ENCODE results near the gene HCLS1.

HCLS1 gene

DNA sequence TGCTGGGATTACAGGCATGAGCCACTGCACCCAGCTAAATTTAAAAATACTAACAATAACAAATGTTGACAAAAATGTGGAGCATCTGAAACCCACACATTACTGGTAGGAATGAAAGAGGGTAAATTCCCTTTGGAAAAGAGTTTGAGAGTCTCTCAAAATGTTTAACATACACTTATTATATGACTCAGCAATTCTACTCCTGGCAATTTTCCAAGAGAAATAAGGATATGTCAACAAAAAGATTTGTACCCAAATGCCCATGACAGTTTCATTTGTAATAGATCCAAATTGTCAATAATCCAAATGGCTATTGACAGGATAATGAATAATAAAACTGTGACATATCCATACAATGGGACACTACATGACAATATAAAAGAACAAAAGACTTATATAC, 9.0 kb downstream of the HCLS1 start:
- no peaks in the 10 kb centered on the region for H3K9me3 ChIP-seq (ENCODE audit: insufficient read depth, low read depth, low read length)
- no peak overlapping the region for H3K4me3 ChIP-seq (ENCODE audit: low read length, poor library complexity, severe bottlenecking)
- H3K27me3 ChIP-seq (ENCODE audit: insufficient read depth, low read length, poor library complexity, severe bottlenecking) = no peaks in the 10 kb centered on the region
- H4K20me1 ChIP-seq (ENCODE audit: insufficient read depth, low read length, poor library complexity, severe bottlenecking) = no peaks in the 10 kb centered on the region
- no peaks in the 10 kb centered on the region for H3K9me2 ChIP-seq (replicated peaks; ENCODE audit: low read depth, low read length)
- H3K9ac ChIP-seq (ENCODE audit: low read depth, low read length, poor library complexity, severe bottlenecking) = no peak overlapping the region
- no peak overlapping the region for H3K4me2 ChIP-seq (ENCODE audit: low read depth, low read length, poor library complexity, severe bottlenecking)
- no peaks in the 10 kb centered on the region for H3F3A ChIP-seq (ENCODE audit: low read depth)
- no peak overlapping the region for H2AFZ ChIP-seq (ENCODE audit: low read length)
- peaks cover 15% of the 10 kb centered on the region for H3K4me1 ChIP-seq (ENCODE audit: insufficient read depth, low read length, poor library complexity, severe bottlenecking)
- TF ChIP-seq, protein P1, sequence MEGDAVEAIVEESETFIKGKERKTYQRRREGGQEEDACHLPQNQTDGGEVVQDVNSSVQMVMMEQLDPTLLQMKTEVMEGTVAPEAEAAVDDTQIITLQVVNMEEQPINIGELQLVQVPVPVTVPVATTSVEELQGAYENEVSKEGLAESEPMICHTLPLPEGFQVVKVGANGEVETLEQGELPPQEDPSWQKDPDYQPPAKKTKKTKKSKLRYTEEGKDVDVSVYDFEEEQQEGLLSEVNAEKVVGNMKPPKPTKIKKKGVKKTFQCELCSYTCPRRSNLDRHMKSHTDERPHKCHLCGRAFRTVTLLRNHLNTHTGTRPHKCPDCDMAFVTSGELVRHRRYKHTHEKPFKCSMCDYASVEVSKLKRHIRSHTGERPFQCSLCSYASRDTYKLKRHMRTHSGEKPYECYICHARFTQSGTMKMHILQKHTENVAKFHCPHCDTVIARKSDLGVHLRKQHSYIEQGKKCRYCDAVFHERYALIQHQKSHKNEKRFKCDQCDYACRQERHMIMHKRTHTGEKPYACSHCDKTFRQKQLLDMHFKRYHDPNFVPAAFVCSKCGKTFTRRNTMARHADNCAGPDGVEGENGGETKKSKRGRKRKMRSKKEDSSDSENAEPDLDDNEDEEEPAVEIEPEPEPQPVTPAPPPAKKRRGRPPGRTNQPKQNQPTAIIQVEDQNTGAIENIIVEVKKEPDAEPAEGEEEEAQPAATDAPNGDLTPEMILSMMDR (conservative IDR thresholded peaks at IDR 0.05; ENCODE audit: low read length) = no peak
- TF ChIP-seq EZH2phosphoT487 (IDR thresholded peaks at IDR 0.05; ENCODE audit: borderline replicate concordance) = no peak
- peaks cover 15% of the 10 kb centered on the region; the same call in 1 of the 2 replicates for H3K36me3 ChIP-seq (ENCODE audit: insufficient read depth, low read length)
- 0 out of 2 replicates have a peak, but pooled peaks cover 4% of the 10 kb centered on the region for H3K79me2 ChIP-seq (ENCODE audit: insufficient read depth, low read length)

GRCh38 chr3:121649645-121650044, 11.1 kb downstream of the HCLS1 start:
- H2AFZ ChIP-seq (ENCODE audit: low read length) = no peak overlapping the region
- H3K9me3 ChIP-seq (ENCODE audit: insufficient read depth, low read depth, low read length) = no peaks in the 10 kb centered on the region
- no peaks in the 10 kb centered on the region for H3K27me3 ChIP-seq (ENCODE audit: insufficient read depth, low read length, poor library complexity, severe bottlenecking)
- no peak for TF ChIP-seq EZH2phosphoT487 (IDR thresholded peaks at IDR 0.05; ENCODE audit: borderline replicate concordance)
- TF ChIP-seq, protein P1 (conservative IDR thresholded peaks at IDR 0.05; ENCODE audit: low read length) = no peak
- H3K4me2 ChIP-seq (ENCODE audit: low read depth, low read length, poor library complexity, severe bottlenecking) = no peak overlapping the region
- peaks cover 9% of the 10 kb centered on the region for H3K4me1 ChIP-seq (ENCODE audit: insufficient read depth, low read length, poor library complexity, severe bottlenecking)
- H3K9ac ChIP-seq (ENCODE audit: low read depth, low read length, poor library complexity, severe bottlenecking) = no peak overlapping the region
- 0 out of 2 replicates have a peak, but pooled peaks cover 4% of the 10 kb centered on the region for H3K79me2 ChIP-seq (ENCODE audit: insufficient read depth, low read length)
- H3F3A ChIP-seq (ENCODE audit: low read depth) = no peaks in the 10 kb centered on the region
- peaks cover 16% of the 10 kb centered on the region; the same call in 1 of the 2 replicates for H3K36me3 ChIP-seq (ENCODE audit: insufficient read depth, low read length)
- H3K4me3 ChIP-seq (ENCODE audit: low read length, poor library complexity, severe bottlenecking) = no peak overlapping the region
- H4K20me1 ChIP-seq (ENCODE audit: insufficient read depth, low read length, poor library complexity, severe bottlenecking) = no peaks in the 10 kb centered on the region
- H3K9me2 ChIP-seq (replicated peaks; ENCODE audit: low read depth, low read length) = no peaks in the 10 kb centered on the region

- no peak overlapping the region for H3K4me2 ChIP-seq (ENCODE audit: low read depth, low read length, poor library complexity, severe bottlenecking)
- H3K79me2 ChIP-seq (ENCODE audit: insufficient read depth, low read length) = 0 out of 2 replicates have a peak, but pooled peaks cover 4% of the 10 kb centered on the region
- H3F3A ChIP-seq (ENCODE audit: low read depth) = no peaks in the 10 kb centered on the region
- H3K27me3 ChIP-seq (ENCODE audit: insufficient read depth, low read length, poor library complexity, severe bottlenecking) = no peaks in the 10 kb centered on the region
- no peaks in the 10 kb centered on the region for H3K4me1 ChIP-seq (ENCODE audit: insufficient read depth, low read length, poor library complexity, severe bottlenecking)
- TF ChIP-seq, protein P1 (conservative IDR thresholded peaks at IDR 0.05; ENCODE audit: low read length) = no peak
- TF ChIP-seq EZH2phosphoT487 (IDR thresholded peaks at IDR 0.05; ENCODE audit: borderline replicate concordance) = no peak
- H3K36me3 ChIP-seq (ENCODE audit: insufficient read depth, low read length) = peaks cover 28% of the 10 kb centered on the region; the same call in 1 of the 2 replicates
- no peak overlapping the region for H3K4me3 ChIP-seq (ENCODE audit: low read length, poor library complexity, severe bottlenecking)
- no peaks in the 10 kb centered on the region for H3K9me2 ChIP-seq (replicated peaks; ENCODE audit: low read depth, low read length)
- no peaks in the 10 kb centered on the region for H4K20me1 ChIP-seq (ENCODE audit: insufficient read depth, low read length, poor library complexity, severe bottlenecking)
- H3K9me3 ChIP-seq (ENCODE audit: insufficient read depth, low read depth, low read length) = no peaks in the 10 kb centered on the region
- H2AFZ ChIP-seq (ENCODE audit: low read length) = no peak overlapping the region
- H3K9ac ChIP-seq (ENCODE audit: low read depth, low read length, poor library complexity, severe bottlenecking) = no peak overlapping the region
Observed at GRCh38 chr3:121648219-121648958, 12.3 kb downstream of the HCLS1 start.
